SK-N-SH treated with all-trans-retinoic acid at 6 μM for 48 hours (cell line): ENCODE measurements around the gene HSPE1.

Experiments
- ARNTL ChIP-seq: fragments of 450-650 bp; formaldehyde crosslinking; IDR thresholded peaks from 2 replicates; pipeline ENCODE4 v1.5.0; 2020; ENCODE audit warnings: low read depth, mild to moderate bottlenecking, moderate library complexity, borderline replicate concordance
- BACH2 ChIP-seq: fragments of 250-450 bp; sonication (Bioruptor Pico); IDR thresholded peaks from 2 replicates; pipeline ENCODE4 v1.9.0; 2021; ENCODE audit warnings: mild to moderate bottlenecking, borderline replicate concordance
- GLIS3 ChIP-seq: fragments of 250-450 bp; sonication (Bioruptor Pico); IDR thresholded peaks from 2 replicates; pipeline ENCODE4 v1.5.0; 2020; ENCODE audit warnings: mild to moderate bottlenecking, moderate library complexity
- OSR1 ChIP-seq: fragments of 250-450 bp; sonication (Bioruptor Pico); IDR thresholded peaks from 2 replicates; pipeline ENCODE4 v1.8.0; 2022; ENCODE audit warnings: moderate library complexity, mild to moderate bottlenecking, inconsistent platforms
- RARB ChIP-seq: fragments of 250-450 bp; sonication (Bioruptor Pico); IDR thresholded peaks from 2 replicates; pipeline ENCODE4 v1.8.0; 2021; ENCODE audit warnings: mild to moderate bottlenecking, moderate library complexity
- SNAI2 ChIP-seq: fragments of 250-450 bp; sonication (Bioruptor Pico); IDR thresholded peaks from 2 replicates; pipeline ENCODE4 v1.5.0; 2020; ENCODE audit warnings: mild to moderate bottlenecking, moderate library complexity
- TCF4 ChIP-seq: fragments of 250-450 bp; sonication (Bioruptor Pico); IDR thresholded peaks from 2 replicates; pipeline ENCODE4 v1.8.0; 2021; ENCODE audit warnings: mild to moderate bottlenecking, moderate library complexity, borderline replicate concordance
- TOX ChIP-seq: fragments of 250-450 bp; sonication (Bioruptor Pico); IDR thresholded peaks from 2 replicates; pipeline ENCODE4 v1.8.0; 2021; ENCODE audit warnings: mild to moderate bottlenecking, moderate library complexity, borderline replicate concordance
- ZFP3 ChIP-seq: fragments of 250-450 bp; sonication (Bioruptor Pico); IDR thresholded peaks from 2 replicates; pipeline ENCODE4 v1.5.0; 2020; ENCODE audit warnings: mild to moderate bottlenecking, moderate library complexity
- TF ChIP-seq, protein P1 (sequence below): fragments of 250-450 bp; sonication (Bioruptor Pico); IDR thresholded peaks from 2 replicates; pipeline ENCODE4 v1.5.1; 2020; ENCODE audit warnings: low read depth, mild to moderate bottlenecking, moderate library complexity

DNA sequence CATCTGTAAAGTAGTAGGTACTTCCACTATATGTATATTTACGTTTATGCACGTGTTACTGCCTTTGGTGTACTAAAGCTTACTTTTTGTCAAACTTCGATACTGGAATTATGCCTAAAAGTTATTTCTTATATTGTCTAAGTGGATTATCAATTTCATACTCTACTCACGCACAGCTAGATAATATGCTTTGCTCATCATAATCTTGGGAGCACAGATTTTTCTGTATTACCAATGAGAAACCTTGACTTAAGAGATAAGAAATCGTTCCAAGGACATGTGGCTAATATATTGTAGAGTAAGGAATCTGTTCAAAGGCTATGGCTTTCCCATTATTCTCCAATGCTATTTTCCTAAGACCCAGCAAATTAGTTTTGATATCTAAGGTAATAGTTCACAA is 6.5 kb downstream of the HSPE1 start:
- TF ChIP-seq, protein P1, sequence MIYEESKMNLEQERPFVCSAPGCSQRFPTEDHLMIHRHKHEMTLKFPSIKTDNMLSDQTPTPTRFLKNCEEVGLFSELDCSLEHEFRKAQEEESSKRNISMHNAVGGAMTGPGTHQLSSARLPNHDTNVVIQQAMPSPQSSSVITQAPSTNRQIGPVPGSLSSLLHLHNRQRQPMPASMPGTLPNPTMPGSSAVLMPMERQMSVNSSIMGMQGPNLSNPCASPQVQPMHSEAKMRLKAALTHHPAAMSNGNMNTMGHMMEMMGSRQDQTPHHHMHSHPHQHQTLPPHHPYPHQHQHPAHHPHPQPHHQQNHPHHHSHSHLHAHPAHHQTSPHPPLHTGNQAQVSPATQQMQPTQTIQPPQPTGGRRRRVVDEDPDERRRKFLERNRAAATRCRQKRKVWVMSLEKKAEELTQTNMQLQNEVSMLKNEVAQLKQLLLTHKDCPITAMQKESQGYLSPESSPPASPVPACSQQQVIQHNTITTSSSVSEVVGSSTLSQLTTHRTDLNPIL (CRISPR knock-in tag) = no peak
- TF ChIP-seq ARNTL (CRISPR knock-in tag) (no peak), RARB (CRISPR knock-in tag) (no peak), OSR1 (no peak), GLIS3 (CRISPR knock-in tag) (no peak), ZFP3 (CRISPR knock-in tag) (no peak), BACH2 (CRISPR knock-in tag) (no peak), SNAI2 (CRISPR knock-in tag) (no peak), TCF4 (CRISPR knock-in tag) (no peak), TOX (CRISPR knock-in tag) (no peak)
